Nephron (organoid): Measurements from ENCODE around the gene TOP1.

Experiments
- H3K27ac Mint-ChIP-seq, 3 experiments: 2 replicates each; pipeline ENCODE4 v1.8.0; 2020; ENCODE audit warnings: mixed read lengths in 3 of 3, mild to moderate bottlenecking in 2 of 3, moderate library complexity in 1 of 3
- H3K27me3 Mint-ChIP-seq: 2 replicates; pipeline ENCODE4 v1.8.0; 2021; ENCODE audit warnings: low read depth, mild to moderate bottlenecking, moderate library complexity, mixed read lengths
- H3K36me3 Mint-ChIP-seq: 2 replicates; pipeline ENCODE4 v1.8.0; 2020; ENCODE audit warnings: low read depth, mixed read lengths
- H3K4me1 Mint-ChIP-seq: 2 replicates; pipeline ENCODE4 v1.8.0; 2020; ENCODE audit warnings: mixed read lengths
- H3K4me3 Mint-ChIP-seq, 3 experiments: 2 replicates each; pipeline ENCODE4 v1.8.0; 2020; ENCODE audit warnings: mild to moderate bottlenecking in 3 of 3, mixed read lengths in 3 of 3, moderate library complexity in 2 of 3
- H3K9me3 Mint-ChIP-seq: 2 replicates; pipeline ENCODE4 v1.8.0; 2020; ENCODE audit warnings: mixed read lengths
- CTCF ChIP-seq, 3 experiments: fragments of 200-600 bp; sonication (generic); IDR thresholded peaks; one replicate each; pipeline ENCODE4 v1.5.0; 2021; ENCODE audit warnings: antibody characterized with exemption in 3 of 3; ENCODE audit not compliant: unreplicated experiment in 3 of 3

Gene TOP1

GRCh38 chr20:41166201-41167117, 137.8 kb downstream of the TOP1 start:
- no peaks in the 10 kb centered on the region for H3K9me3 Mint-ChIP-seq
- no peak overlapping the region for H3K27ac Mint-ChIP-seq
- TF ChIP-seq CTCF (IDR thresholded peaks at IDR 0.05; ENCODE audit: unreplicated experiment in 3 of 3), result no peak
- H3K36me3 Mint-ChIP-seq, result peaks cover 79% of the 10 kb centered on the region
- H3K4me1 Mint-ChIP-seq, result no peaks in the 10 kb centered on the region
- no peak overlapping the region for H3K4me3 Mint-ChIP-seq
- no peaks in the 10 kb centered on the region for H3K27me3 Mint-ChIP-seq

- H3K27me3 Mint-ChIP-seq, result no peaks in the 10 kb centered on the region
- no peak overlapping the region for H3K4me3 Mint-ChIP-seq
- no peak for TF ChIP-seq CTCF (IDR thresholded peaks at IDR 0.05; ENCODE audit: unreplicated experiment in 3 of 3)
- H3K9me3 Mint-ChIP-seq, result no peaks in the 10 kb centered on the region
- no peaks in the 10 kb centered on the region for H3K4me1 Mint-ChIP-seq
- H3K27ac Mint-ChIP-seq, result no peak overlapping the region
- peaks cover 82% of the 10 kb centered on the region for H3K36me3 Mint-ChIP-seq
Observed at GRCh38 chr20:41167118-41167470, 138.5 kb downstream of the TOP1 start.

GRCh38 chr20:41167481-41168253, 139.0 kb downstream of the TOP1 start:
- H3K27ac Mint-ChIP-seq, result no peak overlapping the region
- H3K36me3 Mint-ChIP-seq, result peaks cover 82% of the 10 kb centered on the region
- no peaks in the 10 kb centered on the region for H3K4me1 Mint-ChIP-seq
- TF ChIP-seq CTCF (IDR thresholded peaks at IDR 0.05; ENCODE audit: unreplicated experiment in 3 of 3), result no peak
- H3K27me3 Mint-ChIP-seq, result no peaks in the 10 kb centered on the region
- H3K9me3 Mint-ChIP-seq, result no peaks in the 10 kb centered on the region
- no peak overlapping the region for H3K4me3 Mint-ChIP-seq

- TF ChIP-seq CTCF (IDR thresholded peaks at IDR 0.05; ENCODE audit: unreplicated experiment in 3 of 3), result no peak
- Mint-ChIP-seq H3K4me3 (no peak overlapping the region), H3K27me3 (no peaks in the 10 kb centered on the region), H3K27ac (no peak overlapping the region), H3K36me3 (peaks cover 82% of the 10 kb centered on the region), H3K9me3 (no peaks in the 10 kb centered on the region), H3K4me1 (peaks cover 6% of the 10 kb centered on the region)
Observed at GRCh38 chr20:41168281-41169161, 139.9 kb downstream of the TOP1 start.

- no peaks in the 10 kb centered on the region for H3K27me3 Mint-ChIP-seq
- H3K36me3 Mint-ChIP-seq, result peaks cover 81% of the 10 kb centered on the region
- no peak for TF ChIP-seq CTCF (IDR thresholded peaks at IDR 0.05; ENCODE audit: unreplicated experiment in 3 of 3)
- H3K4me3 Mint-ChIP-seq, result no peak overlapping the region
- no peak overlapping the region for H3K27ac Mint-ChIP-seq
- no peaks in the 10 kb centered on the region for H3K9me3 Mint-ChIP-seq
- peaks cover 6% of the 10 kb centered on the region for H3K4me1 Mint-ChIP-seq
Observed at GRCh38 chr20:41169162-41169690, 140.6 kb downstream of the TOP1 start.
